ENCODE results near the gene RPS6KB1. TPM values are rescaled to one million over a fixed set of nuclear protein-coding genes. Genes with fewer than 3 reads are reported as not detected.
"Not testable (repeated sequence)": the region's sequence is repeated elsewhere in the genome, so short reads cannot be mapped to it uniquely, and the experiment has no call there.

Gene RPS6KB1
- polyA plus RNA-seq, 1 donor (not counting 4 experiments of a cell fraction or from before 2014, with no cell fraction given): 19.7 TPM

DNA sequence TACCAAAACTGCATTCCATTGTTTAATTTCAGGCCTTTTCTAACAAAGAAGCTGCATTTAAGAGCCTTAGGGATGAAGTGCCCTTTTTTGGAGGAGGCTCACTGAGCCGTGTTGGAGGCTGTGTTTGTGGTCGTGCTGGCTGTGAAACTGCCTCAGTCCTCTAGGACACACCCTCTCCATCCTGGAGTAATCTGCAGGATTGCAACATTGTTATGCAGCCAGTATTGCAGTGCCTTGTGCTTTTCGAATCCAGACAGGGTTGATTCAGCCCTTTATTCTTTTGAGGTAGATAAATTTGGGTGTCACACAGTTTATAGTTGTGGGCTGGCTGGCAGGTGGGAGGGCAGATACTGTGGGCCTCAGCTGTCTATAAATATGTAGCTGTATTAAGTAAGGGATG, 37.8 kb downstream of the RPS6KB1 start:
- dilution Hi-C loops (cut with MboI; ENCODE audit: extremely low pct_ligation_motif_present, low sequenced_read_pairs): loop anchor here (25.0 kb wide), 1 partner anchor 132 kb away; no protein-coding TSS in a partner anchor
- H4K20me1 ChIP-seq (ENCODE audit: control insufficient read depth, extremely low read depth, insufficient read depth, low read length): not testable (repeated sequence)

DNA sequence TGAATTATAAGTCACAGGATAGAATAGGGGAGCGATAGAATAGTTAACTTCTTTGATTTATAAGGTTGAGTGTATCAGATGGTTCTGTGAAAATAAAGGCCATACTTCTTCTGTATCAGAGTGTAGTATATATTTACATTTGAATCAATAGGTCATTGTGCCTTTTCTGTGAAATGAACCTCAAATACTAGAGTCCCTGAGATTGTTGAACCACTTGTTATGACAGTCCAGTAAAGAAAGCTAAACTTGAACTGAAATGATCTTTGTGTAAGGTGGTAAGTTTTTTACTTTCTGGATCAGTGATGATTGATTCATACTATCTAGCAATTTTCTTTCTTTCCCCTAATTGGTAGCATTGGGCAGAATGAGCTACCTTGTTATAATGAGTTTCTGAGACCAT, 40.4 kb downstream of the RPS6KB1 start:
- not testable (repeated sequence) for H3K27ac ChIP-seq (ENCODE audit: control insufficient read depth, insufficient read depth, low read length); H3K36me3 ChIP-seq (ENCODE audit: control insufficient read depth in 2 of 2, extremely low read depth in 1 of 2, insufficient read depth in 2 of 2, low read length in 2 of 2); FAIRE-seq; H3K4me2 ChIP-seq (ENCODE audit: control insufficient read depth, extremely low read depth, insufficient read depth, low read depth, low read length); H3K9ac ChIP-seq (ENCODE audit: control insufficient read depth, extremely low read depth, insufficient read depth, low read length); H4K20me1 ChIP-seq (ENCODE audit: control insufficient read depth, extremely low read depth, insufficient read depth, low read length); H3K4me1 ChIP-seq (ENCODE audit: control insufficient read depth, extremely low read depth, insufficient read depth, low read length); DNase-seq (ENCODE audit: low read depth, low spot score); H3K4me3 ChIP-seq (ENCODE audit: control insufficient read depth in 2 of 3, extremely low read depth in 1 of 3, insufficient read depth in 2 of 3, low read depth in 1 of 3, low read length in 3 of 3); H3K27me3 ChIP-seq (ENCODE audit: control insufficient read depth, extremely low read depth, insufficient read depth, low read length); H3K79me2 ChIP-seq (ENCODE audit: control insufficient read depth, insufficient read depth, low read length); H2AFZ ChIP-seq (ENCODE audit: control insufficient read depth, low read length); H3K9me3 ChIP-seq (ENCODE audit: control insufficient read depth, low read depth, low read length); H3K9me1 ChIP-seq (ENCODE audit: control insufficient read depth, extremely low read depth, insufficient read depth, low read length)
- dilution Hi-C loops (cut with MboI; ENCODE audit: extremely low pct_ligation_motif_present, low sequenced_read_pairs): loop anchor here (25.0 kb wide), 1 partner anchor 129 kb away; no protein-coding TSS in a partner anchor

More for the DNA sequence above, 37.8 kb downstream of the RPS6KB1 start:
- H3K4me3 ChIP-seq (ENCODE audit: control insufficient read depth in 2 of 3, extremely low read depth in 1 of 3, insufficient read depth in 2 of 3, low read depth in 1 of 3, low read length in 3 of 3); H3K9me1 ChIP-seq (ENCODE audit: control insufficient read depth, extremely low read depth, insufficient read depth, low read length); H3K4me1 ChIP-seq (ENCODE audit: control insufficient read depth, extremely low read depth, insufficient read depth, low read length); H3K9me3 ChIP-seq (ENCODE audit: control insufficient read depth, low read depth, low read length); H2AFZ ChIP-seq (ENCODE audit: control insufficient read depth, low read length); H3K9ac ChIP-seq (ENCODE audit: control insufficient read depth, extremely low read depth, insufficient read depth, low read length); DNase-seq (ENCODE audit: low read depth, low spot score); H3K27me3 ChIP-seq (ENCODE audit: control insufficient read depth, extremely low read depth, insufficient read depth, low read length); H3K79me2 ChIP-seq (ENCODE audit: control insufficient read depth, insufficient read depth, low read length); H3K4me2 ChIP-seq (ENCODE audit: control insufficient read depth, extremely low read depth, insufficient read depth, low read depth, low read length); H3K27ac ChIP-seq (ENCODE audit: control insufficient read depth, insufficient read depth, low read length); FAIRE-seq; H3K36me3 ChIP-seq (ENCODE audit: control insufficient read depth in 2 of 2, extremely low read depth in 1 of 2, insufficient read depth in 2 of 2, low read length in 2 of 2): not testable (repeated sequence)

DNA sequence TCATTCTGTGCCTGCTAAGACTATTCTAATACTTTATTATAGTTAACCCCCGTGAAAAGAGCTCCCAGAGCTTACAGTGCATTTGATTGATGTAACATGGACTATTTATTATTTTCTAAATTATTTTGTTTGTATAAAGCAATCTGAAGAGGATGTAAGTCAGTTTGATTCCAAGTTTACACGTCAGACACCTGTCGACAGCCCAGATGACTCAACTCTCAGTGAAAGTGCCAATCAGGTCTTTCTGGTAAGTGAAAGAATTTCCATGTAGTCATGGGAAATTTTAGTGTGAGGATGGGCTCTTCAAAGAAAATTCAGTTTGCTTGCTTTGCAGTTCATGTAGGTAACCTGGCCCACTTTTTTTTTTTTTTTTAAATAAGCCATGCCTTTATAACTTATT, 47.8 kb downstream of the RPS6KB1 start:
- not testable (repeated sequence) for H3K27me3 ChIP-seq (ENCODE audit: control insufficient read depth, extremely low read depth, insufficient read depth, low read length); H3K27ac ChIP-seq (ENCODE audit: control insufficient read depth, insufficient read depth, low read length); FAIRE-seq; H3K9ac ChIP-seq (ENCODE audit: control insufficient read depth, extremely low read depth, insufficient read depth, low read length); H4K20me1 ChIP-seq (ENCODE audit: control insufficient read depth, extremely low read depth, insufficient read depth, low read length); DNase-seq (ENCODE audit: low read depth, low spot score); H3K36me3 ChIP-seq (ENCODE audit: control insufficient read depth in 2 of 2, extremely low read depth in 1 of 2, insufficient read depth in 2 of 2, low read length in 2 of 2); H3K4me1 ChIP-seq (ENCODE audit: control insufficient read depth, extremely low read depth, insufficient read depth, low read length); H3K4me3 ChIP-seq (ENCODE audit: control insufficient read depth in 2 of 3, extremely low read depth in 1 of 3, insufficient read depth in 2 of 3, low read depth in 1 of 3, low read length in 3 of 3); H3K4me2 ChIP-seq (ENCODE audit: control insufficient read depth, extremely low read depth, insufficient read depth, low read depth, low read length); H2AFZ ChIP-seq (ENCODE audit: control insufficient read depth, low read length); H3K9me3 ChIP-seq (ENCODE audit: control insufficient read depth, low read depth, low read length); H3K9me1 ChIP-seq (ENCODE audit: control insufficient read depth, extremely low read depth, insufficient read depth, low read length); H3K79me2 ChIP-seq (ENCODE audit: control insufficient read depth, insufficient read depth, low read length)
- dilution Hi-C loops (cut with MboI; ENCODE audit: extremely low pct_ligation_motif_present, low sequenced_read_pairs): loop anchor here (25.0 kb wide), 1 partner anchor 122 kb away; no protein-coding TSS in a partner anchor
